Heart right ventricle (tissue), 16 donors: ENCODE measurements around the gene SS18. TPM values are rescaled to one million over a fixed set of nuclear protein-coding genes. Genes with fewer than 3 reads are reported as not detected.

Source experiments
- ATAC-seq, 8 donors: fragments of 200-7000 bp; cut with Tn5 transposase; one replicate each; pipeline ENCODE4 v1.9.1; 2020; ENCODE audit warnings: mild to moderate bottlenecking in 8 of 8, moderate library complexity in 8 of 8, moderate number of reproducible peaks in 1 of 8
- DNase-seq, 2 donors: peaks; one replicate each; pipeline ENCODE4 v3.0.0-alpha.2; 2020
- H3K27ac ChIP-seq, 10 donors: fragments of 200-600 bp; sonication (generic) in 2 of 10; one replicate each; pipeline versions ENCODE4 v1.5.0 to v1.8.0; 2020 to 2022; ENCODE audit warnings: mild to moderate bottlenecking in 3 of 10
- H3K27me3 ChIP-seq, 7 donors: fragments of 200-600 bp; one replicate each; pipeline ENCODE4 v1.8.0; 2021 to 2022; ENCODE audit warnings: mild to moderate bottlenecking in 2 of 7
- H3K36me3 ChIP-seq, 9 donors: fragments of 200-600 bp; sonication (generic) in 1 of 9; one replicate each; pipeline versions ENCODE4 v1.5.0 to v1.8.0; 2020 to 2022; ENCODE audit warnings: mild to moderate bottlenecking in 2 of 9
- H3K4me1 ChIP-seq, 9 donors: fragments of 200-600 bp; sonication (generic) in 1 of 9; one replicate each; pipeline versions ENCODE4 v1.5.0 to v1.8.0; 2020 to 2022; ENCODE audit warnings: mild to moderate bottlenecking in 4 of 9
- H3K4me3 ChIP-seq, 10 donors: fragments of 200-600 bp; sonication (generic) in 2 of 10; one replicate each; pipeline versions ENCODE4 v1.5.0 to v1.8.0; 2020 to 2022; ENCODE audit warnings: mild to moderate bottlenecking in 7 of 10, moderate library complexity in 2 of 10
- H3K9me3 ChIP-seq, 11 donors: fragments of 200-600 bp in 10 of 11; sonication (generic) in 2 of 11; one replicate each; pipeline versions ENCODE4 v1.5.0 to v1.8.0; 2013 to 2022; ENCODE audit warnings: mild to moderate bottlenecking in 2 of 11, control low read depth in 1 of 11, moderate library complexity in 1 of 11
- CTCF ChIP-seq, 9 donors: fragments of 200-600 bp; sonication (generic) in 2 of 9; IDR thresholded peaks; one replicate each; pipeline versions ENCODE4 v1.5.0 to v1.8.0; 2021 to 2022; ENCODE audit warnings: antibody characterized with exemption in 9 of 9, mild to moderate bottlenecking in 5 of 9, moderate library complexity in 1 of 9
- WGBS, 2 donors: extraction: QIAGEN DNeasy Blood & Tissue Kit; methylation state at CpG; one replicate each; pipeline ENCODE4 v1.1.7; 2013; ENCODE audit warnings: inconsistent platforms in 1 of 2; 5-methylcytosine and 5-hydroxymethylcytosine counted together
- intact Hi-C, 10 donors: fragments of 100-400 bp; cut with DNase I; formaldehyde crosslinking; loops; one replicate each; pipeline versions ENCODE4 v1.11.1 to v1.14.2; 2022
- polyA plus RNA-seq, 2 donors: library from polyadenylated mRNA; stranded (reverse); fragments of 200-250 nt; gene quantifications; one replicate each; pipeline ENCODE4 v1.2.3, GENCODE V29; 2013
- total RNA-seq, 10 donors: library from RNA; stranded (reverse); fragmentation: NEBNext Ultra II Directional in 3 of 10; extraction: Animal tissue kit (Norgen Biotek cat#: 25700) in 3 of 10; gene quantifications; one replicate each; pipeline versions ENCODE4 v1.2.1 to v1.2.4, GENCODE V29; 2021 to 2023
- donor health status: Arrhythmogenic right ventricular cardiomyopathy.
- donor health status: ischemic (EF 13 %, LVEDD 7.1; RV severe dilation, severe dysfunction).
- donor health status: healthy with polysubstance abuse.
- donor health status: DM: no; HTN: yes; CAD: no.
- donor health status: DM: no; HTN: no; CAD: no.
- donor health status: ischemic (EF 25% LVEDD 6.9; RV normal size, moderate dysfunction).
- donor health status: ischemic (EF 25% LVEDD 5.7; RV mildly dilated, moderate dysfunction).
- donor health status: healthy.
- donor health status: DM: yes; HTN: yes; CAD: no.
- donor health status: Ischemic cardiomyopathy.
- donor health status: ischemic (EF 35%, LVEDD 5.7; RV mildly dilated, moderate dysfunction).
- donor health status: nonischemic (EF 11% LVEDD 7.7; RV severe dilation, severe dysfunction).
- donor health status: DM: yes; HTN: yes; CAD: no.
- donor health status: PGD.
- donor health status: ischemic (EF 29% LVEDD 5.4; RV normal size, mild dysfunction).
- donor health status: nonischemic (EF 23%, LVEDD 6.1; RV moderate dilation, normal function).

Gene SS18
- total and polyA plus RNA-seq, 12 donors = 15.1 to 41.8 (median 33.9) TPM

- 95 to 96% methylated on average over 1 of the region's 1 CpG for WGBS, 2 donors
- Histone ChIP-seq H3K27ac (no peak overlapping the region), H3K4me1 (no peaks in the 10 kb centered on the region), H3K36me3 (peaks cover 0 to 25% (median 0%) of the 10 kb centered on the region in 9 donors), H3K4me3 (no peak overlapping the region), H3K9me3 (no peaks in the 10 kb centered on the region), H3K27me3 (no peaks in the 10 kb centered on the region)
- TF ChIP-seq CTCF (IDR thresholded peaks at IDR 0.05) = no peak
- ATAC-seq = no peak
- DNase-seq = no peak
- intact Hi-C loops = no loop called here
Measured at GRCh38 chr18:26008096-26008495, 82.3 kb downstream of the SS18 start.

DNA sequence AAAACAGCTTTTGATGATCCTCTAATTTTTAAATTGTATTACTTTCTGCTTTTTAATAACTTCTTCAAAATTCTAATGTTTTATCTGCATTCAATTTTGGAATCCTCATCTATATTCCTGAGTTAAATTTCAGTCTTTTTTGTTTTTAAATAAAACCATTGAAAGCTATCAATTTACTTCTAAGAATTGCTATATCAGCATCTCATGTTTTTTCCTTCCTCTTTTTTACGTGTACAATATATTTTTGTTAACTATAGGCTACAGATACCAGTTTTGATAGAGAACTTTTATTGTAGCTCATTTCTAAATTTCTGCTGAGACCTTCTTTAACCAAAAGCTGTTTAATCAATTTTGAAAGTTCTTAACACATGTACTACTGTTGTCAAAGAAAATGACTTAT lies 84.5 kb downstream of the SS18 start:
- Histone ChIP-seq H3K9me3 (no peaks in the 10 kb centered on the region), H3K36me3 (peaks cover 0 to 6% (median 0%) of the 10 kb centered on the region in 9 donors), H3K4me3 (no peak overlapping the region), H3K27ac (no peak overlapping the region), H3K27me3 (no peaks in the 10 kb centered on the region), H3K4me1 (no peaks in the 10 kb centered on the region)
- ATAC-seq (no peak), DNase-seq (no peak)
- WGBS, 2 donors = 64 to 78% methylated on average over 1 of the region's 1 CpG
- TF ChIP-seq CTCF (IDR thresholded peaks at IDR 0.05) = no peak
- intact Hi-C loops = no loop called here

GRCh38 chr18:26004832-26005231 lies 85.6 kb downstream of the SS18 start:
- intact Hi-C loops = no loop called here
- no peak for ATAC-seq
- WGBS, 2 donors = 90 to 91% methylated on average over 13 of the region's 13 CpGs
- no peaks in the 10 kb centered on the region for H3K4me1 ChIP-seq
- no peaks in the 10 kb centered on the region for H3K36me3 ChIP-seq
- no peak for DNase-seq
- no peaks in the 10 kb centered on the region for H3K9me3 ChIP-seq
- H3K4me3 ChIP-seq = no peak overlapping the region
- no peaks in the 10 kb centered on the region for H3K27me3 ChIP-seq
- no peak overlapping the region for H3K27ac ChIP-seq
- no peak for TF ChIP-seq CTCF (IDR thresholded peaks at IDR 0.05)

DNA sequence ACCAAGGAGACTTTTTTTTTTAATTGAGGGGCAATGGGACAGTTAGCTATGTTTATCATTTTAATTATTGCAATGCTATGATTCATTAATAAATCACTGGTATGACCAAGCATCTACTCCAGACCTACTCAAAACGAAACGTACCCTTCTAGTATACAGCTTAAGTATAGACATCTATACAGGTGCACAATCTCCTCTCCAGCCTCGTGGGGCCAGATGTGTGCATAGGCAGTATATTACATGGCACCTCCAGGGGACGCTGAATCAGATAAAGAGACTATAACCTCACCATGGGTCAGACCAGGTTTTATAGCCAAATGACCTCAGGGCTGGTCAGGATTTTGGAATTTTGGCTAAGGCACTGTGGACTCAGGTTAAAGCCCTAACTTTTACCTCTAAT lies 86.6 kb downstream of the SS18 start:
- no peak for TF ChIP-seq CTCF (IDR thresholded peaks at IDR 0.05)
- Histone ChIP-seq H3K4me3 (no peak overlapping the region), H3K36me3 (no peaks in the 10 kb centered on the region), H3K27ac (no peak overlapping the region), H3K4me1 (no peaks in the 10 kb centered on the region), H3K27me3 (no peaks in the 10 kb centered on the region), H3K9me3 (no peaks in the 10 kb centered on the region)
- intact Hi-C loops = no loop called here
- WGBS, 2 donors = 86 to 90% methylated on average over 4 of the region's 4 CpGs
- ATAC-seq (no peak), DNase-seq (no peak)

GRCh38 chr18:26003356-26003755 lies 87.1 kb downstream of the SS18 start:
- WGBS, 2 donors = 76 to 81% methylated on average over 2 of the region's 2 CpGs
- Histone ChIP-seq H3K27ac (no peak overlapping the region), H3K27me3 (no peaks in the 10 kb centered on the region), H3K4me1 (no peaks in the 10 kb centered on the region), H3K4me3 (no peak overlapping the region), H3K9me3 (no peaks in the 10 kb centered on the region), H3K36me3 (no peaks in the 10 kb centered on the region)
- intact Hi-C loops = no loop called here
- DNase-seq = no peak
- ATAC-seq = no peak
- no peak for TF ChIP-seq CTCF (IDR thresholded peaks at IDR 0.05)
